NCI-H510A (cell line): ENCODE measurements around the gene LMBR1.
"Not testable (repeated sequence)": the region's sequence is repeated elsewhere in the genome, so short reads cannot be mapped to it uniquely, and the experiment has no call there.

ENCODE experiments used
- DNase-seq: peaks from one replicate; lab custom pipeline; 2025; lab: John Stamatoyannopoulos, UW

LMBR1 gene

GRCh38 chr7:156906200-156906649 is 13.2 kb upstream of the LMBR1 start:
- no peak for DNase-seq

- no peak for DNase-seq
These were observed 10.4 kb upstream of the LMBR1 start for GRCh38 chr7:156903232-156903909.

GRCh38 chr7:156900093-156900492 is 7.1 kb upstream of the LMBR1 start:
- not testable (repeated sequence) for DNase-seq

GRCh38 chr7:156898938-156899337 is 6.0 kb upstream of the LMBR1 start:
- no peak for DNase-seq

- no peak for DNase-seq
These were observed 4.7 kb upstream of the LMBR1 start for GRCh38 chr7:156897673-156898072.

GRCh38 chr7:156896388-156897022 is 3.5 kb upstream of the LMBR1 start:
- DNase-seq, result no peak

GRCh38 chr7:156895024-156895780 is 2.2 kb upstream of the LMBR1 start:
- no peak for DNase-seq

GRCh38 chr7:156892081-156892800 is 742 bp downstream of the LMBR1 start:
- peak; percentile 51 for DNase-seq

- no peak for DNase-seq
These were observed 3.2 kb downstream of the LMBR1 start for GRCh38 chr7:156889746-156890145.

- DNase-seq, result peak; percentile 13
These were observed 3.9 kb downstream of the LMBR1 start for GRCh38 chr7:156889089-156889488.

- no peak for DNase-seq
These were observed 6.8 kb downstream of the LMBR1 start for GRCh38 chr7:156886020-156886795.

GRCh38 chr7:156881679-156882078 is 11.3 kb downstream of the LMBR1 start:
- DNase-seq, result no peak

GRCh38 chr7:156875766-156876165 is 17.2 kb downstream of the LMBR1 start:
- no peak for DNase-seq

- not testable (repeated sequence) for DNase-seq
These were observed 24.6 kb downstream of the LMBR1 start for GRCh38 chr7:156868363-156868762.

- no peak for DNase-seq
These were observed 27.5 kb downstream of the LMBR1 start for GRCh38 chr7:156865493-156865892.

GRCh38 chr7:156862022-156862421 is 31.0 kb downstream of the LMBR1 start:
- DNase-seq, result not testable (repeated sequence)

- DNase-seq, result no peak
These were observed 31.8 kb downstream of the LMBR1 start for GRCh38 chr7:156861212-156861611.

GRCh38 chr7:156860099-156860498 is 32.9 kb downstream of the LMBR1 start:
- not testable (repeated sequence) for DNase-seq

GRCh38 chr7:156858523-156858922 is 34.5 kb downstream of the LMBR1 start:
- no peak for DNase-seq

GRCh38 chr7:156857757-156858156 is 35.2 kb downstream of the LMBR1 start:
- no peak for DNase-seq

- no peak for DNase-seq
These were observed 38.3 kb downstream of the LMBR1 start for GRCh38 chr7:156854654-156855053.
